GM19351 (cell line): ENCODE data around the gene DIPK1C.
"Not testable (repeated sequence)": the region's sequence is repeated elsewhere in the genome, so short reads cannot be mapped to it uniquely, and the experiment has no call there.

Experiments
- ATAC-seq: cut with Tn5 transposase; IDR thresholded peaks from one replicate; pipeline ENCODE4 v1.9.1; 2021; ENCODE audit warnings: mild to moderate bottlenecking, moderate library complexity; ENCODE audit not compliant: unreplicated experiment

Gene DIPK1C

DNA sequence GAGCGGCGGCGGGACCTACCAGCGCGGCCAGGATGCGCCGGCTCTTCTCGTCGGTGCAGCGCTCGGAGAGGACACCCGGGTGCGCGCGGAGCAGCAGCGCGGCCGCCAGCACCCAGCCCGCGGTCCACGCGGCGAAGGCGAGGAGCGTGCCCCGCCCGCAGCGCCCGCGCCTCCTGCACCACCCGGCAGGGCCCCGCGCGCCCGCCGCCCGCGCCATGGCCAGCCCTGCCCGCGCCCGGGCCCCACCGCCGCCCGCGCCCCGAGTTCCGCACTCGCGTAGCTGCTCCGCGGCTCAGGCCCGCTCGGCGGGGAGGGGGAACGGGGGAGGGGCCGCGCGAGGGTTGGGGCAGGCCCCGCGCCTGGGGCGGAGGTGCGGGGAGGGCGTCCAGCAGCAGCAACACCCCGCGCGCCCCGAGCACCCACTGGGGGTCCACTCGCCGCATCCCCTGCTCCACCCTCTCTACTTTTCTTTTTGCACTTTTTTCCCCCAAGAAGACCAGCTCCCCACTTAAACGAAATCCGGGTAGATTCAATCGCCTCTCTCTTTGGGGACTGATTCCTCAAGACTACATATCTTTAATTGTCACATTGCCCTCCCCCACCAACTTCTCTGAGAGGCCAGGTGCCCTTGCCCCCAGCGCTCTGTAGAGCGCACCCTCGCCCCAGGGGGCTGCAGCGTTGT, at the start of gene DIPK1C:
DIPK1C (minus strand) TSS at position 266 of the 682 bp plus-strand sequence; CDS start at position 217, 49 bp downstream.
- no peak for ATAC-seq

DNA sequence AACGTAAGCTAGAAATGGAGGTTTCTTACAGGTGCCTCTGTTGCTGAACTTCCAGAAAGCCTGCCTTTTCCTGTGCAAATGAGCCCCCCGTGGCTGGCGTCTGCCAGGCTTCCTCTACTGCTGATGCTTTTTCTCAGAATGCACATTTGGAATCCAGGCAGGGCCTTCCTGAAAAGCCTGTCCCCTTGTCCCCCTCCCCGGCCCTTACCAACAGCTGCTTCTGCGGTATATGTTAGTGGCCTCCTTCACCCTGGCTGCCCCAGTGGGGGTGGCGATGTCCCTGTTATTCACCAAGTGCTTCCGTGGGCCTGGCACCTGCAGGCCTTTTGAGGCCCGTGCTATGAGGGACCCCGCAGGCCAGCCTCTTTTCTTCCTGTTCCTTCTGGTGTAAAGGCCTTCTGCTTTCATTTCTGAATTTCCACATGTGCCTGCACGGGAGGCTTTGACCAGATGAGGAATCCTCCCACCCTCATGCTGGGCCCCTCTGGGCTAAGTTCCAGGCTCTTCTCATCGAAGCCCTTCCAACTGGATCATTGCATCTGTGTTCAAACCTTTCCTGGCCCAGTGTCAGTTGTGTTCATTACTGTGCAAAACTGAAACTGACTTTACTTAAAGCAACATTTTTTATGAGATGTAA, 49.5 kb upstream of the DIPK1C start:
- ATAC-seq: no peak

DNA sequence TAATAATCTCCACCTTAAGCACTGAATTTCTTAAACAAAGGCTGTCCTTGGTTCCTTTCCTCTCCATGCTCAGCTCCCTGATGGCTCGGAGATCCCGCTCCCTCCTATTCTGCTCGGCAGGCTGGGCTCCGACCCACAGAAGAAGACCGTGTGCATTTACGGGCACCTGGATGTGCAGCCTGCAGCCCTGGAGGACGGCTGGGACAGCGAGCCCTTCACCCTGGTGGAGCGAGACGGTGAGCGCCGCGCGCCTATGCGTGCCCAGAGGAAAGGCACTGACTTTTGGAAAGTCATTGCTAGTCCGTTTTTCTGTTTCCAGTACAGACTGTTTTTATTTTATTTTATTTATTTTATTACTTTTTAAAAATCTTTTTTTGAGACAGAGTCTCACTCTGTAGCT, 48.7 kb upstream of the DIPK1C start:
- no peak for ATAC-seq

DNA sequence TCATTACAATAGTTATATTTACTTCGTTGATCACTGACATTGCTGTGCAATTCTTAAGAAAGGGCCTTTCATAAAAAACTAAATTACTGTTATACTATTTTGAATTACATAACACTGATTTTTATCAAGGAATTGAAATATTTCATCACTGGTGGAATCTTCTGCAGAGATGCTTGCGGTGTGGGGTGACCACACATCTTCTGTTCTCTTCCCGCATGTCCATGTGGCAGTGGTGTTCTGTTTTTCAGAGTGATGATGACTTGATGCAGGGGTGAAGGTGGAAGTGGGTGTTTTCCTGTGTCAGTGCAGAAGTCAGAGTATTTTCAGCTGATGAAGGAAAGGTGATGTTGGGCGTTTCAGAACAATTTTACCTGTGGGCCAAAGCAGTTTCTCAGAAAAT, 46.0 kb upstream of the DIPK1C start:
- no peak for ATAC-seq

DNA sequence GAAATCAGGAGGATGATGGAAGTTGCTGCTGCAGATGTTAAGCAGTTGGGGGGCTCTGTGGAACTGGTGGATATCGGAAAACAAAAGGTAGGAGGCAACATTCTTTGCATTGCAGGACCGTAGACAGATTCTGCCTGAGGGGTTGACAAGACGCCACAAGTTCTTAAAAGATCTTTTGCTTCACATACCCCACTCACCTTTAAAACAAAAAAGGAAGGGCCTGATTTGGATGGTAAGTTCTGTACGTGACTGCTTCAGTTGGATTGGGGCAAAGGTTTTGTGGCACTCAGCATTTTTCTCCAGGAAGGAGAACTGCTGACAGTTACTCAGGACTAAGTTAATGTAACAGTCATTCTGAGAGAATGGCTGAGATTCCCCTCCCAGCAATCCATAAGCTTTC, 44.3 kb upstream of the DIPK1C start:
- ATAC-seq: no peak

DNA sequence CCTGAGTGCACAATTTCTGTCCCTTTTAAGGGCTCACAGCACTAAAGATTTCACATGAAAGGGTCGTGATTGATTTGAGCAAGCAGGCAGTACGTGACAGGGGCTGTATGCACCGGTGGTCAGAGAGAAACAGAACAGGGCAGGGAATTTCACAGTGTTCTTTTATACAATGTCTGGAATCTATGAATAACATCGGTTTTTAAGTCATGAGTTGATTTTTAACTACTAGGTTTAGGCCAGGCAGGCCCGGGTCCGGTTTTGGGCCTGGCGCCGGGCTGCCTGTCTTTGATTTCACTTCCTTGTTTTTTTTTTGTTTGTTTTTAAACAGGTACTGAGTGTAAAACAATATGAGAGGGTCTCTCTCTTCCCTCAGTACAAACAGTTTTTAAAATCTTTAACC, 43.7 kb upstream of the DIPK1C start:
- ATAC-seq: not testable (repeated sequence)

DNA sequence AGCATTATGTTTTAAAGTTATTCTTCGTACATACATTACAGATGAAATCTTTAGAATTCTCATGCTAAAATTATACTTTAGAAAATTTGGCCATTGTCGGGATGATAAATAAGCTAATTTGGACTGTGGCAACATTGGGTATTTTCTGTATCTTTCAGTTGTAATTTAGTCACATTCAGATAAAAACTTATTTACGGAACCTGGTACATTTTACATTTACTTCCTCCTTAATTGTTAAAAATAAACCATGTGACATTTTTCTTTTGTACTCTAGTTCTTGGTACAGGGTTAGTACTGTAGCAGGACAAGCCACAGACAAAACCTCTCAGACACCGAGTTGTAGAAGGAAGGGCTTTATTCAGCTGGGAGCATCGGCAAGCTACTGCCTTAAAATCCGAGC, 43.3 kb upstream of the DIPK1C start:
- ATAC-seq: no peak

DNA sequence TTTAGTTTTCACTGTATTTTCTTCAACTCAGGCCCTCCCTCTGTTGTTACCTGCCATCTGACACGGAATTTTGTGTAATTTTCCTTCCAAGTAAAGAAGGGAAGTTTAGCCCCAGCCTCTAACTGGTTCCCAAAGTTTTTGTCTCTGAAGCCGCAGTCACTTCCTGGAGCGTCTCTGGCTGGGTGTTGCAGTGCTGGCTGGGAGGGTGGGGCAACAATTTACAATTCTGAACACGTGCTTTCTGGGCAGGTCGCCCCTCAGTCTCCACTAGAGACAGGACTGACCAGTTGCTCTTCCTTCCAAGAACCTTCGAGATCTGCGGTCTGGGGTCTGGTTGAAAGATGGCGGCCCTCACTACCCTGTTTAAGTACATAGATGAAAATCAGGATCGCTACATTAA, 42.5 kb upstream of the DIPK1C start:
- ATAC-seq: peak; percentile 33

DNA sequence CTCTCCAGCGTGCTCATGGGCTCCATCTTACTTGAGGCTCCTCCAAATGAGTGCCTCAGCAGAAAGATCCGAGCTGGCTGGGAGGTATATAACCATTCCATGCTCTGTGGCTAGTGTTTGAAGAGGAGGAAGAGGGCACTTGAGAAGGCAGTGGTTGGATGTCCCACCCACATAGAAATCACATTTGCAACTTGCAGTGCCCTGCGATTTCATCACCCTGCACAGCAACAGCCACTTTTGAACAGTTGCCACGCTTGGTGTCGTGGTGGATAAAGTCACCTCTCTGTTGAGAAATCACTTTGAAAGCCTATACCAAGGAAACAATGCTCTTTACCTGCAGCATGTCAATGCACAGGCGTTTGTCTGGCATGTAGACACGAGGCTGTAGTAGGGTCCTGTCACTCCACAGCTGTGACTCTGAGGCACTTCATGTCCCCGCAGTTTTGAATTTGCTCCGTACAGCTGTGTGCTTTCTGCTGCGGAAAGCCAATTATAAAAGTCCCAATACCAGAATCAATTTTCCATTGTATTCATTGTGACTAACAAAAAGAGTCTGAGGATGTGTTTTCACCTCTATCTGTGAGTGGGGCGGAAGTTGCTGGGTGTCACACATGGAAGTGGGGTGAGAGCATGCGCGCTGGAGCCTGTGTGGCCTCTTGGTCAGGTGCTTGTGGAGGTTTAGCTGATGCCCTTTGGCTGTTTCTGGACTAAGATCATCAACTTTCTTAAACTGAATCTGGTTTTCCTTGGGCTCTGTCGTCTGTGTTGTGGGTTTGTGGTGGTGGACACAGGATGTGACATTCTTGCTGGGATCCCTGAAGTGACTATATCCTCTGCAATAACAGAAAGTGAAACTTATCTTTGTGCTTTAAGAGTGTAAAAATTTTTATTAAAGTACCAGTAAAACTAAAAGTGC, 41.9 kb upstream of the DIPK1C start:
- ATAC-seq: peak; percentile 43

DNA sequence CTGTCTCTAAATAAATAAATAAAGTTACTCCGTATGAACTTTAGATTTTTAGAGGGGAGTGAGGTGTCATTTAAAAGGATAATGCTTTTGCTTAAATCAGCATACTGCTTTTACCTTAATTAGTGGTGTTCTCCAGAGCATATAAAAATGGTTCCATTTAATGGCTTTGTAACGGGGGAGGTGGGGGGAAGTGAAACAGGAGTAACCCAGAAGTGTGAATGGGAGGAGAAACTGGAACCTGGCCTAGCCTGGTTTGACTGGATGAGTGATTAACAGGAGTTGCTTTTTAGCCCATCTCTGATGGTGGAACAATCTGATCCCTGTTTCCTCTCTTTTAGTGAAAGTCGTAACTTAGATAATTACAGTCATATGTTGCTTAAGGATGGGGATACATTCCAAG, 40.7 kb upstream of the DIPK1C start:
- no peak for ATAC-seq

DNA sequence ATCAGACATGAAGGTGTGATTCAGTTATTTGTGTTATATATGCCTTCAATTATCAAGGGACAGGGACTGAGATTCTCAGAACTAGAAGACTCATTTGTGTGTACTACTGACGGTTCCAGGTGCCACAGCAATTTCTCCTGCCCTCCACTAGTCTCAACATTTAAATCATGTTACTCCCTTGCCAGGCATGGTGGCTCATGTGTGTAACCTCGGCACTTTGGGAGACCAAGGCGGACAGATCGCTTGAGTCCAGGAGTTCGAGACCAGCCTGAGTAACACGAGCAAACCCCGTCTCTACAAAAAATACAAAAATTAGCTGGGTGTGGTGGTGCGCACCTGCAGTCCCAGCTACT, 40.2 kb upstream of the DIPK1C start:
- no peak for ATAC-seq

DNA sequence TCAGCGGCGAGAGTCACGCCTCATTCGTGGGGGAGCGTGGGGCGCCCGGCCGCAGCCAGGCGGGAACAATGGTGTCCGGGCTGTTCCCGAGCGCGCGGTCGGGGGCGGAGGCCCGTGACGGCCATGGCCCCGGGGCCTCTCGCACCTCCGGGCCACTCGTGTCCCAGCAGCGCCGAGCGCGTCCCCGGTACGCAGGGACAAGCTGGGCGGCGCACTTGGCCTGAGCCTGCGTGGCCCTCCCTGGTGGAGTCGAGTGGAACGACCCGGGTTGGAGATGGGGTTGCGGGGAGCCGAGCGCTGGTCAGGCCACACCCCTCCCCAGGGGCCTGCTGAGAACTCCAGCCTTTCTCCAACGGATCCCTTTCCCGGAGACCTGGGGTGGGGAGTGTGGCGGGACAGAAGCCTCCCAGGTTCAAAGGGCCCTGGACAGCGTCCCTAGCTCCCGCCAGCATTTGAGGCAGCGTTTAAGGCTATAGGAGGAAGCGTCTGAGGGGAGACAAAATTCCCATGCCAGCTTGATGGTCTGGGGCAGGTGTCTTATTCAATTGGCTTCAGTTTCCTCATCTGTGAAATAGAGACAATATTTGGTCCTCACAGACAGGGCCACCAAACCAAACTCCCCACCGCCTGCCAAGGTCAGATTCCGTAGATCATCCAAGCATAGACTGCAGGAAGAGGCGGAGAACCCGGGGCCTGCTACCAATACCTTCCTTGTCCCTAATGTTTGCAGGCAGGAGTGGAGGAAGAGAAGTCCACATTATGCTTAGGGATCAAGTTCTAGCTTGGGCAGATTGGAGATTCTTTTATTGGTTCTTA, 39.6 kb upstream of the DIPK1C start:
- ATAC-seq: peak; percentile 30

DNA sequence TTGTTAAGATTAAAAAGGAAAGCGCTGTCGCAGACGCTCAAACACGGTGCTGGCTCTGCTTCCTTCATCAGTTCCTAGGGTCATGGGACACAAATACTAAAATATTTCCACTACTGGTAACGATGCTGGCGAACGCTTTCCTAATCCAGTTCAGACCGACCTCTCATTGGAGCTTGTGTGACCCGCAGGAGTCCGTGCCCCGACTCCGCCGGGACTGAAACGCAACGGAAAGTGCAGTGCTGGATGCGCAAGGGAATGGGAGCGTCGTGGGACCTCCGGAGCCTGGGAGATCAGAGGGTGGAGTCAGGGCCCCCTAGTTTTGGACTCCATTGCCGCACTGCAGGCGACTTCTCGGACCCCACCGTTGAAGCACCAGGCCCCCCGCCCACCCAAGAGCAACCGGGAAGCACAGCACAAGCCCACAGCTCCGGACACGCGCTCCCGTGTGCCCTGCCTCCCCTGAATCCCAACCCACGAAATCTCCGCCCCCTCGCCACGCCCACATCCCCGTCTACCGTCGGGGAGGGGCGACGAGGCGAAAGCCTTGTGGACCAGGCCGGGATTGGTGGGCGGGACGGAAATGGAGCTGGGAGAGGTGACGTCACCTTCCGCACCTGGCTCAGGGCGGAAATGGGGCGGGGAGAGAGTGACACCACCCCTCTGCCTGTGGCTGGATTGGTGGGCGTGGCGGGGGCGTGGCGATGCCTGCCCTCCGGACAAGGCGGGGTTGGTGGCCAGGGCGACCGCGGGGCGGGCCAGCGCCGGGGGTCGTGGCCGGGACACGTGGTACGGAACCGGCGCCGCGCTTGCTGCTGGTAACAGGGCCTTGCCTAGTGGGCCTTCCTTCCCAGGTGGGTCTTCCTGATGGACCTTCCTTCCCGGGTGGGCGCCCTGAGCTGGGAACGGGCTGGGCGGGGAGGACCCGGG, 38.7 kb upstream of the DIPK1C start, which contains the start of gene CNDP2:
CNDP2 (plus strand) TSS at position 783 of the 927 bp plus-strand sequence. CDS start 3,611 bp downstream, outside the sequence.
- peak; percentile 65 for ATAC-seq

DNA sequence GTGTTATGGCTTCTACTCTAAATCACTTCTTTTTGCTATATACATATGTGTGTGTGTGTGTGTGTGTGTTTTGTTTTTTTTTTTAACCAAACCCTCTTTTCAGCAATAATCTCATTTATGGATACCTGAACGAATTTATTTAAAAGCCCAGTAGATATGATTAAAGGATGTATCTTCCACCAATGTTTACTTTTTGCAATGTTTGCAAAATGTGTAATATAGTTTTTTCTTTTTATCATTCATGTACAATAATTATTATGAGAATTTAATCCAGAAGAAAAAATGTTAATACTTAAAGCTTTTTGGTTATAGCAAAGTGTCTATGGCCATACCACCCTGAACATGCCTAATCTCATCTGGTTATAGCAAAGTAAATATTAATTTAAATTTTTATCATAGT, 37.4 kb upstream of the DIPK1C start:
- ATAC-seq: no peak

DNA sequence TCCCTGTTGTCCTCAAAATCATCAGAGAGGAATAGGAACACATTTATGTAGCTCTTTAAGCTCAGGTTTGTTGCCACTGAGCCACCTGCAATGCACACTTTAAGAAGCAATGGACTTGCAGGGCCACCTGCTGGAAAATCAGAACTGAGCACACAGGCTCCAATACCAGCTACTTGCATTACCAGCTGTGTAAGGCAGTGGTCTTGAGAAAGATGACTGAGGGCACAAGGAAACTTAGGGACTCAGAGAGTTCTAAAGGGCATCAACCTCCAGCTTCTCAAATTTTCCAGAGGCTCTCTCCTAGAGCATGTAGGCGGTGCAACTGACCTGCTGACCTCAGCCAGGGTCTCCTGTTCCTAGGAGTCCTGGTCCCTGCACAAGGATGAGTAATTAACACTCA, 36.6 kb upstream of the DIPK1C start:
- peak; percentile 34 for ATAC-seq

DNA sequence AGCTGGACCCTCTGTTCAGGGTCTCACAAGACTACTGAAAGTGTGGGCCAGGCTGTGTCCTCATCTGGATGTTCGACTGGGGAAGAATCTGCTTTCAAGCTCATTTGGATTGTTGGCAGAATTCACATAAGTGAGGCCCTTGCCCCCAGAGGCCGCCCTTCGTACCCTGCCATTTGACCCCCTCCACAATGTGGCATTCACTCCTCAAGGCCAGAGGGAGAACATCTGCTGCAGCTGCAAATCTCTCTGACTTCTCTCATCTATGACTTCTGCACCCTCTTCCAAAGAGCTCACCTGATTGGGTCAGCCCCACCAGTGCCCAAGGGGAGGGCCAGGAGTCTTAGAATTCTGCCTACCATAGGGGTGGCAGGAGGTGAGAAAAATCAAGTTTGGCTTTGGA, 35.2 kb upstream of the DIPK1C start:
- ATAC-seq: no peak

DNA sequence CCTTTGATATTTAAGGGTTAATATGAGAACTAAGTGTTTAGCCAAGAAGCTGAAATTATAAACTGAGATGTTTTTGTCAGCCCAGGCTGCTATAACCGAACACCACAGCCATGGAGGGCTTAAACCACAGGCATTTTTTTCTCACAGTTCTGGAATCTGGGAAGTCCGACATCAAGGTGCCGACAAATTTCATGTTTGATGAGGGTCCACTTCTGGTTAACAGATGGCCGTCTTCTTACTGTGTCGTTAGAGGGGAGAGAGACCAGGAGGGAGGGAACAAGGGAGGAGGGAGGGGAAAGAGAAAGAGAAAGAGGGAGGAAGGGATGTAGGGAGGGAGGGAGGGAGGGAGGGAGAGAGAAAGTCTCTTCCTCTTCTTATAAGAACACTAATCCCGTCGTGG, 32.6 kb upstream of the DIPK1C start:
- ATAC-seq: no peak

DNA sequence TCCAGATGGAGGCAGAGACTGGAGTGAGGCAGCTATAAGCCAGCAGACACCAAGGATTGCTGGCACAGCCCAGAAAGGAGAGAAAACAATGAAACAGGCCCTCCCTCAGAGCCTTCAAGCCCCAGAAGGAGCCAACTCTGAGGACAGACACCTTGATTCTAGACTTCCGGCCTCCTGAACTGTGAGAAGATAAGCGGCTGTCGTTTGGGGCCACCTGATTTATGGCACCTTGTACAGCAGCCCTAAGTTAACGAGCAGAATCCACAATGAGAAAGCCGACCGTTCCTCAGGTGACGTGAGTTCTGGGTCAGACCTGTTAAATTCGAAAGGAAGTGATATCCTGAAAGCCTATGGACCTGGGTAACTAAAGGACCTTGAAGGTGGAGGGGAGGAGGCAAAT, 31.8 kb upstream of the DIPK1C start:
- ATAC-seq: no peak

DNA sequence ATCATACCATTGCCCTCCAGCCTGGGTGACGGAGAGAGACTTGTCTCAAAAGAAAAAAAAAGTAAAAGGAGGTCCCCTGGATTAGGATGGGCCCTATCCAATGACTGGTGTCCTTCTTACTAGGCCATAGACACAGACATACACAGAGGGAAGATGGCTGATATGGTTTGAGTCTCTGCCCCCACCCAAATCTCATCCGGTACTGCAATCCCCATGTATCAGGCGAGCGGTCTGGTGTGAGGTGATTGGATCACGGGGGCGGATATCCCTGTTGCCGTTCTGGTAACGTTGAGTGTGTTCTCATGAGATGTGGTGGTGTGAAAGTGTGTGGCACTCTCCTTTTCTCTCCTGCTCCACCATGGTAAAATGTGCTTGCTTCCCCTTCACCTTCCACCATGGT, 31.2 kb upstream of the DIPK1C start:
- no peak for ATAC-seq
